ENCODE measurements around the gene PTRHD1.

The PTRHD1 gene

GRCh38 chr2:24762518-24762917 lies 30.7 kb downstream of the PTRHD1 start:
- DNase-seq (ENCODE audit: low spot score), result no peak
- FAIRE-seq, result no peak

- FAIRE-seq (no peak), DNase-seq (ENCODE audit: low spot score) (no peak)
Measured at GRCh38 chr2:24761866-24762265, 31.3 kb downstream of the PTRHD1 start.

GRCh38 chr2:24756789-24757188 lies 36.4 kb downstream of the PTRHD1 start:
- no peak for DNase-seq (ENCODE audit: low spot score)
- FAIRE-seq, result no peak

- FAIRE-seq (no peak), DNase-seq (ENCODE audit: low spot score) (no peak)
Measured at GRCh38 chr2:24754985-24755705, 38.0 kb downstream of the PTRHD1 start.

- FAIRE-seq, result no peak
- DNase-seq (ENCODE audit: low spot score), result no peak
Measured at GRCh38 chr2:24749069-24749691, 44.0 kb downstream of the PTRHD1 start.

- FAIRE-seq (no peak), DNase-seq (ENCODE audit: low spot score) (no peak)
Measured at GRCh38 chr2:24747299-24747698, 45.9 kb downstream of the PTRHD1 start.

GRCh38 chr2:24745825-24746224 lies 47.4 kb downstream of the PTRHD1 start:
- no peak for DNase-seq (ENCODE audit: low spot score)
- FAIRE-seq, result no peak

GRCh38 chr2:24744356-24744755 lies 48.8 kb downstream of the PTRHD1 start:
- FAIRE-seq (no peak), DNase-seq (ENCODE audit: low spot score) (no peak)

- DNase-seq (ENCODE audit: low spot score) (no peak), FAIRE-seq (no peak)
Measured at GRCh38 chr2:24743924-24744323, 49.3 kb downstream of the PTRHD1 start.

- no peak for FAIRE-seq
- DNase-seq (ENCODE audit: low spot score), result no peak
Measured at GRCh38 chr2:24742730-24743129, 50.5 kb downstream of the PTRHD1 start.

GRCh38 chr2:24740142-24740541 lies 53.0 kb downstream of the PTRHD1 start:
- DNase-seq (ENCODE audit: low spot score) (no peak), FAIRE-seq (peak; percentile 9)

Measured in urothelium cell line (cell line).